GM12801 (cell line): Measurements from ENCODE around the gene TBC1D20.

Source experiments
- TF ChIP-seq, protein P1 (sequence below): IDR thresholded peaks from one replicate; pipeline ENCODE4 v1.5.1; 2011; ENCODE audit warnings: control low read depth; ENCODE audit not compliant: insufficient read length; ENCODE audit errors: extremely low read depth

Gene TBC1D20

DNA sequence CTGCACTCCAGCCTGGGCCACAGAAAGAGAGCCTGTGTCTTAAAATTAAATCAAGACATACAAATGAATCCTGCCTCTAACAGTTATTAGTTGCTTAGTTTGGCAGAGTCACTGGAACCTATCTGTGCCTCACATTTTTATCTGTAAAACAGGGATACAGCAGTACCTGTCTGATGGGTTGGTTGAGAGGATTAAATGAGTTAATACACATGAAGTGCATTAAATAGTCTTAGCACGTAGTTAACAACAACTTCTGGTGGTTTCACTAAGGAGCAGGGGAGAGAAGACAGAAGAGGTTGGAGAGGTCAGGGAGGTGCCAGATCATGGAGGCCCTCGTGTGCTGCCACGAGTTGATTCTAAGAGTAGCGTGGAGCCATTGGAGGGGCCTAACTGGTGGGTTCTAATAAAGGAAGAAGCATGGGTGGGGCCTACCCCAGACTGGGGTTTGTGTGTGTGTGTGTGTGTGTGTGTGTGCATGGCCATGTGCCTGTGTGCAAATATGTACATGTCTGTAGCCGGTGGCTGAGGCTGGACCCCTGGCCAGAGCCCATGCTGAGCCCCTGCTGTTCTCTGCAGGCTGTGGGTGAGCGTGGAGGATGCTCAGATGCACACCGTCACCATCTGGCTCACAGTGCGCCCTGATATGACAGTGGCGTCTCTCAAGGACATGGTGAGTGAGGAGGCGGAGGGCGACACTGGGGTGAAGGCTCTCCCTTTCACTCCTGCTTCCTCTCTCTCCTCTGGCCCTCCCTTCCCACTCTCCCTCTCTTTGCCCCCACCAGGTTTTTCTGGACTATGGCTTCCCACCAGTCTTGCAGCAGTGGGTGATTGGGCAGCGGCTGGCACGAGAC, 45.2 kb downstream of the TBC1D20 start:
- TF ChIP-seq, protein P1, sequence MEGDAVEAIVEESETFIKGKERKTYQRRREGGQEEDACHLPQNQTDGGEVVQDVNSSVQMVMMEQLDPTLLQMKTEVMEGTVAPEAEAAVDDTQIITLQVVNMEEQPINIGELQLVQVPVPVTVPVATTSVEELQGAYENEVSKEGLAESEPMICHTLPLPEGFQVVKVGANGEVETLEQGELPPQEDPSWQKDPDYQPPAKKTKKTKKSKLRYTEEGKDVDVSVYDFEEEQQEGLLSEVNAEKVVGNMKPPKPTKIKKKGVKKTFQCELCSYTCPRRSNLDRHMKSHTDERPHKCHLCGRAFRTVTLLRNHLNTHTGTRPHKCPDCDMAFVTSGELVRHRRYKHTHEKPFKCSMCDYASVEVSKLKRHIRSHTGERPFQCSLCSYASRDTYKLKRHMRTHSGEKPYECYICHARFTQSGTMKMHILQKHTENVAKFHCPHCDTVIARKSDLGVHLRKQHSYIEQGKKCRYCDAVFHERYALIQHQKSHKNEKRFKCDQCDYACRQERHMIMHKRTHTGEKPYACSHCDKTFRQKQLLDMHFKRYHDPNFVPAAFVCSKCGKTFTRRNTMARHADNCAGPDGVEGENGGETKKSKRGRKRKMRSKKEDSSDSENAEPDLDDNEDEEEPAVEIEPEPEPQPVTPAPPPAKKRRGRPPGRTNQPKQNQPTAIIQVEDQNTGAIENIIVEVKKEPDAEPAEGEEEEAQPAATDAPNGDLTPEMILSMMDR: no peak

GRCh38 chr20:415820-416322, 46.5 kb downstream of the TBC1D20 start:
- TF ChIP-seq, protein P1: no peak

- TF ChIP-seq, protein P1: no peak
Measured at GRCh38 chr20:414161-414560, 48.2 kb downstream of the TBC1D20 start.

- TF ChIP-seq, protein P1: no peak
Measured at GRCh38 chr20:412081-412480, 50.3 kb downstream of the TBC1D20 start.

- TF ChIP-seq, protein P1: no peak
Measured at GRCh38 chr20:409697-410559, 52.4 kb downstream of the TBC1D20 start.

DNA sequence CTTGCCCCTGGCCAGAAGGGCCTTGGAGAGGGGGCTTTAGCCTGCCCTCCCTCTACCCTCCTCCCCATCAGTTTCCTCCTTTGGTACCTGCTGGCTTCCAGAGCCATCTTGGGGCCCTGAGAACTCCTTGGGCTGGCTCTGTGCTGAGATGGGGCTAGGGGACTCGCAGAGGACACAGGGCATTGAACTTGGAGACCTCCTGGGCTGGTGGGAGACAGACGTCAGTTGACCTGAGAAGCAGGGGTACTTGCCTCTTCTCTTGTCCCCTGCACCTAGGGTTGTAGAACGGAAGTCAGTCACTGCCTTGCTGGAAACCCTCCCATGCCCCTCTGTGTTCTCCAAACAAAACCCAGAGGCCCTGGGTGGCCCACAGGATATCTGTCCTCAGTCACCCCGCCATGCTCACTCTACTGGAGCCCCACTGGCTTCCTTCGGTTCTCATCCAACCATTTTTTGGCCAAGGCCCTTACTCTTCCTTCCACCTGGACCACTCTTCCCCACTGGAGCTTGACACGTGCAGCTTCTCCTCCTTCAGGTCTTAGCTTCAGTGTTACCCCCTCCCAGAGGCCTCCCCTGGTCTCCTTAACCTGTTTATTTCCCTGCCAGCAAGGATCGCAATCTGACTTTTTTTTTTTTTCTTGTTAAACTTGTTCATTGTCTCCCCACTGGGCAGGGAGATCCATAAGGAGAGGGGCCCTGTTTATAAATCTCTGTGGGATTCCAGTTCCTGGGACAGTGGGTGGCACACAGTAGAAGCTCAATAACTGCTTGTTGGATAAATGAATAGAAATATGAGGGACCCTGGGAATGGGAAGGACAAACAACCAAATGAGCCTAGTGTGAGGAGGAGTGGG, 53.3 kb downstream of the TBC1D20 start:
- TF ChIP-seq, protein P1: no peak
